Measurements from ENCODE around the gene ZDHHC11B.
"Not testable (repeated sequence)": the region's sequence is repeated elsewhere in the genome, so short reads cannot be mapped to it uniquely, and the experiment has no call there.

Gene ZDHHC11B

DNA sequence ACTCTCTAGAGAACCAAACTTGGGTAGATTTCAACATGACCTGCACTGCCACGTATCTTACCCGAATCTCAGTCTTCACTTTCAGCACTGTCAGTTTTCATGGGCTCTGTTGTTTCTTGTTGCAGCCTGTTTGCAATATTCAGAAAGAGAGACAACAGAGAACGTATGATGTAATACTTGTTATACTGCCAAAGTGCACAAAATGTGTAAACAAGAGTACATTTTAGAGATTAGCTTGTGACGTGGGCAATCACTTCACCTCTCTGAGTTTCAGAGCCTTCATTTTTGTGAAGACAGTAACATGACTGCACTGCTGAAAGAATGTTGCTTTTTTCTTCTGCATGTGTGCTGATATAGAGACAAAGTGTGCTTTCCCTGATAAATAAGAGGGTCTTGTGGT is 67.8 kb downstream of the ZDHHC11B start:
- not testable (repeated sequence) for DNase-seq (ENCODE audit: low read depth)

DNA sequence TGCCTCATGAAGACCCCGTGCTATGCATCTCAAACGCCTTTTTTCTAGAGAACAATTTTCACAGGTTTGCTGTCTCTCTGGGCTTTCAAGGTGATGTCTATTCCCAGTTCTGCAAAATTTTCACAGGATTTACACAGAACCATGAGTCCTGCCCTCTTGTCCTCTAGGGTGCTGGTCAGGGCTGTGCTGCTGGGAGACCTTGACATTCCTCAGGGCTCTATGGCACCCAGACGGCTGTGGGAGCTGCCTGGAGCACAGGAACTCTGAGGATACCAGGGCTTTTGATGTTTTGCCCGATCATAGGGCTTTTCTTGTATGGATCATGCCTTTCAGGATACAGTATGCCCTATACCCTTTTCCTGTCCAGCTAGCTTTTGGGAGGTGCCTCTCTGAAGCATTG is 68.9 kb downstream of the ZDHHC11B start:
- DNase-seq (ENCODE audit: low read depth) = not testable (repeated sequence)

DNA sequence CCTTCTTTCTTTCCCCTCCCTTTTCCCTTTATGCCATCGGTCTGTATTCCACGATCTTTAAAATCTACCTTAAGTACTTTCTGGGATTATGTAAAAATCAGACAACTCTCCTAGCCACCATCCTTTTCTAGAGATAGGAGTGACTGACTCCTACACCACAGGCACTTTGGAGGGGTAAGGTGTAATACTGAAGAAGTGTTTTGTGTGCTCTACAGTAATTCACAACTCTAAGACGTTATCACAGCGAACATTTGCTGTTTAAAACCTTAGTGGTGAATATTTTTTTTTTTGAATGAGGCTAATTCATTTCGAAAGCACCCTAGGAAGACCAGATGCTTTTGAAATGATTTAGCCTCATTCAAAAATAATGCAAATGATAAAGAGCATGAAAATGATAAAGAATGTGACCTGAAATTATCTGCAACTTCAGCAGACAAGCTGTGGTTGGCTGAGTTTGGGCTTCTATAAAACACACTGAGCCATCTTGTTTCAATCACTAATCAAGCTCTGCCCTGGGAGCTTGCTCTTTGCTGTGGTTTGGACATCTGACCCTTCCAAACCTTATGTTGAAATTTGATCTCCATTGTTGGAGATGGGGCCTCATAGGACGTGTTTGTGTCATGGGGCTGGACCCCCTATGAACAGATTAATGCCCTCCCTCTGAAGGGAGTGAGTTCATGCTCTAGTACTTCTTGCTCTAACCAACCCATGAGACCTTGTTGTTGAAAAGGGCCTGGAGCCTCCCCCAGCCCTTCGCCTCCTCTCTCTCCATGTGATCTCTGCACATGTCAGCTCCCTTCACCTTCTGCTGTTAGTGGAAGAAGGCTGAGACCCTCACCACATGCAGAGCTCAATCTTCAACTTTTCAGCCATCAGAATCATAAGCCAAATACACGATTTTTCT is 70.1 kb downstream of the ZDHHC11B start:
- not testable (repeated sequence) for DNase-seq (ENCODE audit: low read depth)

DNA sequence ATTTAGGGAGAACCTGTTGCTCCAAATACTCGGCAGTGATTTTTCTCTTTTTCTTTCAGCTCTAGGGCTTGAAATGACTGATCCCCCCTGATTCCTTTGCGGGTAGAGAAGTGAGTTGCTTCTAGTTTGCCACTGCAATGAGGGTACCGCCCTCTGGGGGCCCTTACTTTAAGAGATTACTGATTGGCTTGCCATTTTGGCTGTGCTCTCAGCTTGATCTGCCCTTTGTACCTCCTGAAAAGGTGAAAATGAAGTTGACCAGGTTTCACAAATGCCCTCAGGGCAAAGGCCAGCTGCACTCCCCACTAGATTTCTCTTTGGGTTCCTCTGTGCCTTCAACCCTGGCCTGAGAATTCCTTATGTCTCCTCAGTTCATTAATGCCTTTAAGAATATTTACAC is 70.8 kb downstream of the ZDHHC11B start:
- not testable (repeated sequence) for DNase-seq (ENCODE audit: low read depth)

DNA sequence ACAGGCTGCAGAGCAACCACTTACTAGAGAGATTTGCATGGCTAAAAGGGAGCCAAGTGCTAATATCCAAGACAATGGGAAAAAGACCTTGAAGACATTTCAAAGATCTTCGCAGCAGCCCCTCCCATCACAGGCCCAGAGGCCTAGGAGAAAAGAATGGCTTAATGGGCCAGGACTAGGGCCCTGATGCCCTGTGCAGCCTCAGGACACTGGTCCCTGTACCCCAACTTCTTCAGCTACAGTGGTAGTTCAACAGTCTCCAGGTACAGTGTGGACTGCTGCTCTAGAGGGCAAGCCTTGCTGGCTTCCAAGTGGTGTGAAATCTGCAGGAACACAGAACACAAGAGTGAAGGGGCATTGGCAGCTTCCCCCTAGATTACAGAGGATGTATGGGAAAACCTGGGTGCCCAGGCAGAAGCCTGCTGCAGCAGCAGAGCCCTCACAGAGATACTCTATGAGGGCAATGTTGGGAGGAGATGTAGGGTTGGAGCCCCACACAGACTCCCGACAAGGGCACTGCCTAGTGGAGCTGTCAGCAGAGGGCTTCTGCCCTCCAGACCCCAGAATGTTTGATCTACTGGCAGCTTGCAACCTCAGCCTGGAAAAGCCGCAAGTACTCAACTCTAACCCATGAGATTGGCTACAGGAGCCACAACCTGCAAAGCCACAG is 75.5 kb downstream of the ZDHHC11B start:
- not testable (repeated sequence) for DNase-seq (ENCODE audit: low read depth)

DNA sequence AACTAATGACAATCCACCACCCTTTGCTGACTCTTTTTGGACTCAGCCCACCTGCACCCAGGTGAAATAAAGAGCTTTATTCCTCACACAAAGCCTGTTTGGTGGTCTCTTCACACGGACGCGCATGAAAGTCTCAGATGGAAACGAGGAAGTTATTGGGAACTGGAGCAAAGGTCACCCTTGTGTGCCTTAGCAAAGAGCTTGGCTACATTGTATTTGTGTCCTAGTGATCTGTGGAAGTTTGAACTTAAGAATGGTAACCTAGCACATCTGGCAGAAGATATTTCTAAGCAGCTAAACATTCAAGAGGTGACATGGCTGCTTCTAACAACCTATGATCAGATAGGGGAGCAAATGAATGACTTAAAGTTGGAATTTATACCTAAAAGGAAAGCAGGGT is 76.2 kb downstream of the ZDHHC11B start:
- not testable (repeated sequence) for DNase-seq (ENCODE audit: low read depth)

DNA sequence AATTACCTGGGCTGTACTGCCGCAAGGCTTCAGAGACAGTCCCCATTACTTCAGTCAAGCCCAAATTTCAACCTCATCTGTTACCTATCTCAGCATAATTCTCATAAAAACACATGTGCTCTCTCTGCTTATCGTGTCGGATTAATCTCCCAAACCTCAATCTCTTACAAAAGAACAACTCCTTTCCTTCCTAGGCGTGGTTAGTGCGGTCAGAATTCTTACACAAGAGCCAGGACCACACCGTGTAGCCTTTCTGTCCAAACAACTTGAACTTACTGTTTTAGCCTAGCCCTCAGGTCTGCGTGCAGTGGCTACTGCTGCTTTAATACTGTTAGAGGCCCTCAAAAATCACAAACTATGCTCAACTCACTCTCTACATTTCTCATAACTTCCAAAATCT is 78.4 kb downstream of the ZDHHC11B start:
- DNase-seq (ENCODE audit: low read depth) = not testable (repeated sequence)

DNA sequence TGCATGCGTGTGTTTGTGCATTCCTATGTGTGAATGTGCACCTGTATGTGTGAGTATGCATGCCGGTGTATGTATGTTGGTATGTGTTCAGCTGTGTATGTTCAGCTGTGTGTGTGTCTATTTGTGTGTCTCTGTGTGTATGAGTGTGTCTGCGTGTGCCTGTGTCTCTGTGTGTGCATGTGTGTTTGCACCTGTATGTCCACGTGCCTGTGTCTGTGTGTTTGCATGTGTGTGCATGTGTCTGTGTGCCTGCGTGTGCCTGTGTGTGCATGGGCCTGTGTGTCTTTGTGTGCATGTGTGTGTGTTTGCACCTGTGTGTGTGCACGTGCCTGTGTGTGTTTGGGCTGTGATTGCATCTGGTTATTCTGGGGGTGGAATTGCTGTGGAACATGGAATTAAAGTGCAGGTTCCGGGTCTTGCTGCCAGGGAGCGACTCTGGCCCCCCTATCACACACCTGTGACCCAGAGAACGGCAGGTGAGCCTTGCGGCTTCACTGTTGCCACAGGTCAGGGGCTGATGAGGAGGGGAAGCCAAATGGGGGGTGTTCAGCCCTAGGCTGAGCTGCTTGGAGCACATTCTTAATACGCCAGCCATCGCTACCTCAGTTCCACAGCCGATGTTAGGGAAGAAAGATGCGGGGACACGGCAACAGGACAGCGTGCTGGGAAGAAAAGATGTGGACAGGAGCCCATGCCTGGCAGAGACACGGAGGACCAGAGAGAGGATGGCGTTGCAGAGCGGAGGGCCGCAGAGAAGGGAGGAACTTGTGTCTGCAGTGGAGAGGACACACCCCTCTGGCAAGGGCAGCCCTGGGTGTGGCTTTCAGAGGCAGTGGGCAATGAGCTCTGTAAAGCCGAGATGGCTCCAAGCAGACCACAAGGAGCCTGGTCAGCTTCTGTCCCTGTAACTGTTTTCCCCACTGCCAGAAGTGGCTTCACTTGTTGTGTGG is 87.5 kb downstream of the ZDHHC11B start:
- DNase-seq (ENCODE audit: low read depth) = not testable (repeated sequence)

DNA sequence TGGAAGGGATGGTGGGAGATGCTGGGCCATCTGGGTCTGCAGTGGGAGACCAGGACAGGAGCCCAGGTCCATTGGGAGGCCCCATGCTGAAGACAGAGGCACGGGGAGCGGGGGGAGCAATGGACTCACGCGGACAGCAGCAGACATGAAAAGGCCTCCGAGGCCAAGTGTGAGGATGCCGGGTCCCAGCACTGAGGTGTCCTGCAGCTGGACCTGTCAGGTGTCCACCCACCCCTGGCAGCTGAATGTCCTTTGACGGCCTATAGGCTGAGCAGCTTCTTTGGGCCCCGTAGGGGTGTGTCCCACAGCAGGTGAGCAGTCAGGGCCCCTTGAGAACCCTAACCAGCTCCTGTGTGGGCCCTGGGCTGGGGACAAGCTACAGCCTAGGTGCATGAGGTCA is 88.3 kb downstream of the ZDHHC11B start:
- DNase-seq (ENCODE audit: low read depth) = not testable (repeated sequence)

DNA sequence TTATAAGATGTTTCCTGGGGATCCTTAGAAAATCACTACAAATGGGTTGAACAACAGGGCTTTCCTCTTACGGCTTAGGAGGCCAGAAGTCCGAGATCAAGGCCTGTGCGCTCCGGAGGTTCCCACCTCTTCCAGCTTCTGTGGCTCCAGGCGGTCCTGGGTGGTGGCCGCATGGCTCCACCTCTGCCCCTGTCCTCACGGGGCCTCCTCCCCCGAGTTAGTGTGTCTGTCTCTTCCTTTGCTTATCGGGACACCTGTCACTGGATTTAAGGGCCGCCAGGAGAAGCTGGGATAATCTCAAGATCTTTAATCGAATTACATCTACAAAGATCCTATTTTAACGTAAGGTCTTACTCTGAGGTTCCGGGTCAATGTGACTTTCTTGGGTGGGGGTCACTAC is 89.1 kb downstream of the ZDHHC11B start:
- DNase-seq (ENCODE audit: low read depth) = not testable (repeated sequence)

DNA sequence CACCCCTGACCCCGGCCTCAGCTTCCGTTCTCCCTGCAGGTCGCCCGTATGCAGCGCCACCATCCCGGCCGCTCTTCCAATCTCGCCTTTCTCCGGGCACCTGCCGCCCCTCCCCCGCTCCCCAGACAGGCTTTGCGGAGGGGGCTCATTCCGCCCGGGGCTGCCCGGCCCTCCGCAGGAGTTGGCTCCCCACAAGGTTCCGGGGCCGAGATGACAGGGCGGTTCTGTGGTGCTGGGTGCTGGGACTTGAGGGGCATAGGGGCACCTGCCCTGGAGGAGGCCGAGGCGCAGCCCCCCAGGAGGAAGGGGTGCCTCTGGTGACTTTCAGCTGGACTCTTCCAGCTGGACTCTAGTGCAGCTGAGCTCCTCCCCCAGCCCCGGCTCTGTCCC is 90.5 kb downstream of the ZDHHC11B start:
- DNase-seq (ENCODE audit: low read depth) = not testable (repeated sequence)

DNA sequence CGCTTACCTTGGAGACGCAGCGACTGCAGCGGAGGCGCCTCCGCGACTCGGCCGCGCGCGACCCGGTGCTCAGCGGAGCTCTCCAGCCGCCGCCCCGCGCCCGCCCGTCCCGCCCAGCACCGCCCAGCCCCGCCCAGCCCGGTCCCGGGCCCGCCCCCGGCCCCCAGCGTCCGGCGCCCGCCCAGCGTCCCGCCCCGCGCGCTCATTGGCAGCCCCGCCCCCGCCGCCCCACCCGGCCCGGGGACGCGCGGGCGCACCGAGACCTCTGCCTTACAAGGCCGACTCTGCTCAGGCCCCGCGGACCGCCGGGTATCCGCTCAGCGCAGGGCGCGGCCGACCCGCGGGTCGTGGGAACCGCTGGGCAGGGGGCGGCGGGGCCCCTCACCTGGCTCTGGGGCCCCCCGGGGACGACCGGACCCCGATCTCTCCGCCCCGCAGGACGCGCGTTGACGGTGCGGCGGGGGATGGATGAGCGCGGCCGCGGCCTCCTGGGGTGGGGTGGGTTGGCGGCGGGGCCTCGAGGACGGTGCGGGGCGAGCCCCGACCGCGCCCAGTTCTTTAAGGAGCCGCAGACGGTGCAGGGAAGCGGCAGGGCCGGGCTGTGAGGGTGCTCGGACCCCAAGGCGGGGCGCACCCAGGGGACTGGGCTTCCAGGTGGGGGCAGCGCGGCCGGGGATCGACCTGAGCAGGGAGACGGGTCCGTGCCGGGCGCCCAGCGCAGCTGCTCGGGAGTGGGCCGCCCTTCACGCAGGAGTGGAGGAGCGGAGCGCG is 91.1 kb downstream of the ZDHHC11B start, which contains the start of gene TPPP:
TPPP (minus strand) TSS at position 82 of the 771 bp plus-strand sequence. CDS start 15,292 bp downstream, outside the sequence.
- DNase-seq (ENCODE audit: low read depth) = peak; percentile 63

DNA sequence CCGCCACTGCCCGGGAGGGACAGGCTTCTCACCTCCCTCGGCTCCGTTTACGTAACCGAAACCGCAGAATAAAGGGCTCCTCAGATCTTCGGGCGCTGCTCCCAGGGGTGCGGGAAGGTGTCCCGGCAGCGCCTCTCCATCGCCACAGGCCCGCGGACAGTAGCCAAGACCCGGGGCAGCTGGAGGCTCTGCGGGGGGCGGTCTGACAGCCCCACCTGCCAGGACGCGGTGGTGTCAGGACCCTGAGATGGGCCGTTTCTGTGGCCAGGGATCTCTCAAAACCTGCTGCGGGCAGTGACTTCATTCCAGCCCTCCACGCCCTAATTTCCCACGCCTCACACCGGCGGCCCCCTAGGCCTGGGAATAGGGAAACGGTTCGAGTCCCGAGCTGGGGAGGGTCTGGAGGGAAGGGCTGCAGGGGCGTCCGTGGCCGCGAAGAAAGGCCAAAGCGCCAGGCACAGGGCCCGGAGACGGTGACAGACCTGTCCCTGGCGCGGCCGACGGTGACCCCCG is 91.9 kb downstream of the ZDHHC11B start:
- not testable (repeated sequence) for DNase-seq (ENCODE audit: low read depth)

DNA sequence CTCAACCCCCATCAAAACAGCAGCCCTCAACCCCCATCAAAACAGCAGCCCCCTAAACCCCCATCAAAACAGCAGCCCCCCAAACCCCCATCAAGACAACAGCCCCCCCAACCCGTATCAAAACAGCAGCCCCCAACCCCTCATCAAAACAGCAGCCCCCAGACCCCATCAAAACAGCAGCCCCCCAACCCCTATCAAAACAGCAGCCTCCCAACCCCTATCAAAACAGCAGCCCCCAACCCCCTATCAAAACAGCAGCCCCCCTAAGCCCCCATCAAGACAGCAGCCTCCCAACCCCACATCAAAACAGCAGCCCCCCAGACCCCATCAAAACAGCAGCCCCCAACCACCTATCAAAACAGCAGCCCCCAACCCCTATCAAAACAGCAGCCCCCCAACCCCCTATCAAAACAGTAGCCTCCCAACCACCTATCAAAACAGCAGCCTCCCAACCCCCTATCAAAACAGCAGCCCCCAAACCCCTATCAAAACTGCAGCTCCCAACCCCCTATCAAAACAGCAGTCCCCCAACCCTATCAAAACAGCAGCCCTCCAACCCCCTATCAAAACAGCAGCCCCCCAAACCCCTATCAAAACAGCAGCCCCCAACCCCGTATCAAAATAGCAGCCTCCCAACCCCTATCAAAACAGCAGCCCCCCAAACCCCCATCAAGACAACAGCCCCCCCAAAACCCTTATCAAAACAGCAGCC is 92.6 kb downstream of the ZDHHC11B start:
- DNase-seq (ENCODE audit: low read depth) = no peak

DNA sequence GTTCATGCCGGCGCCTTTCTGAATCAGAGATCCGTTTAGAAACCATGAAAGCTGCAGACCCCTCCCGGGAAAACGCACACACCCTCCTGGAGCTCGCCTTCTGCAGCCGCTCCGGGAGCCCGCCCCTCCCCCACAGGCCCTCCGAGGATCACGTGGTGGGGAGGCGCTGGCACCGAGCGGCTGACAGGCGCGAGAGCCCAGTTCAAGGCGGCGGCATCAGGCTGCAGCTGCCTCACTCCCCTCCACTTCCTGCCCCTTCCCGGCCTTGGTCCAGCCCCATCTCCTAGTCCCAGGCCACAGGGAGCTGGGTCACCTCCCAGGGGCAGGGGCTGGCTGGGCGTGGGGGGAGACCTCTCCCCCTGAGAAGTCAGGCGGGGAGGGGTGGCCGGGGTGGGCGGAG is 93.5 kb downstream of the ZDHHC11B start:
- DNase-seq (ENCODE audit: low read depth) = not testable (repeated sequence)

DNA sequence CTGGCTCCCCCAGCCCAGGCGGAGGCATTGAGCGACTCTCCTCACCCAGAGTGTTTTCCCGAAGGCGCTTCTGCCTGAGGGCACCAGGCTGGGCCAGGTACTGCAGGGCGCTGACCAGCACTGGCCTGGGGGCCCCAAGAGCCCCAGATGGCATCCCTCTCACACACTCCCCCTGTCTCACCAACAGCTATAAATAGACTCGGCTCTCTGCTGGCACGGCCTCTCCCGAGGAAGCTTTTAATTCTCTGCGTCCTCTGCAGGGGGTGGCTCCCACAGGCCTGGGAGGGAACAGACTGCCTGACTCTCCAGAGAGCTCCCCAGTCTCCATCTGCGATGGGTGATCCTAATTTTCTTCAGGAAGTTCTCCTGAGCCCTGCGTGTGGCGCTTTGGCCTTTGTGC is 94.2 kb downstream of the ZDHHC11B start:
- not testable (repeated sequence) for DNase-seq (ENCODE audit: low read depth)

DNA sequence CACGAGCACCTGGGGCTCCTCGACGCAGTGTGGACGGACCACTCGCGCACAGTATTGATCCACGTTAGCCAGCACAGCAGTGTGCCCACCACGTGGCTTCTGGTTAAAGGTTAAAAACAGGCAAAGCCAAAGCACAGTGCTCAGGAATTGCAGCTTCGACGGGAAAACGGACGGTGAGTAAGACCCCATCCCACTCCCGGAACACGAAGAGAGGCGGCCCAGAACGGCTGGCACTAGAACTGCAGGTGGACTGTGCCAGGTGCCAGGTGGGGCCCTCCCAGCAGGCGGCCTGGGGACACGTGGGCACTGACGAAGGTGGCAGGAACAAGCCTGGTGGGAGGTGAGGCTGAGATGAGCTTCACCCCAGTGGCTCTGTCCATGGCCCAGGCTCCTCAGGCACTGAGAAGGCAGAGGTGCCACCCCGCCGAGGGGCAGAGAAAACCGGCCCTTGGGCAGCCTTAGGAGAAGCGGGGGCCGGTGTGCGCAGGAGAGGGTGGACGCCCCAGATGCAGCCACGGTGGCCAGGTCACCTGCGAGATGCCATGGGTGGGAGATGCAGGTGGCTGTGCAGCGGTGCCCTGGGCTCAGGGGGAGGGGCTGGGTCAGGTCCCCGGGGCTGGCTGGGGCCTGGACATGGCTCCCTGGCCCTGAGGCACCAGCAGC is 96.0 kb downstream of the ZDHHC11B start:
- not testable (repeated sequence) for DNase-seq (ENCODE audit: low read depth)

DNA sequence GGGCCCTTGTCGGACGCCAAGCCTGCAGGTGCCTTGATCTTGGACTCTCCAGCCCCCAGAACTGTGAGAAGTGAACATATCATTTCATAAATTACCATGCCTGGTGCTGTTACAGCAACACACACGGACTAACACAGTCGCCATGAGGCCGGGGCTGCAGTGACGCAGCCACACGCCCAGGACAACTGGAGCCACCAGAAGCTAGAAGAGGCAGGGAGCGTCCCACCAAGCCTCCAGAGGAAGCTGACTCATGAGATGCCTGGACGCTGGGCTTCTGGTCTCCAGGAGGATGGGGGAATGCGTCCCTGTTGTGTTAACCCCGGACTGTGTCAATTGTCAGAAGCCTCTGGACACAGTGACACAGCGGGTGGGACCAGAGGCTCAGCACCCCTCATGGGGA is 97.6 kb downstream of the ZDHHC11B start:
- DNase-seq (ENCODE audit: low read depth) = not testable (repeated sequence)

DNA sequence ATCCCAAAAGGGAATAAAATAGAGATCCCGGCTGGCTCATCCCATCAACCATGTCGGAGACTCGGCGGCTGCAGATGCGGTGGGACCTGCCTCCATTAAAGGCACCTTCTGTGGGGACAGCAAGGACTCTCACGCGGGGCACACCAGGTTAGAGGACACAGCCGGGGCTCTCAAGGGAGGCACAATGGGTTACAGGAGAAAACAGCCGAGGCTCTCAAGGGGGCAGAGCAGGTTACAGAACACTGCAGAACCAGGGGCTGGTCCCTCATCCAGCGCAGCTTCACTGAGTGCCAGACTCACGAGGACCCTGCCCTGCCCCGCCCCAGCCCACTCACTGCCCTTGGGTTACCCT is 98.4 kb downstream of the ZDHHC11B start:
- not testable (repeated sequence) for DNase-seq (ENCODE audit: low read depth)

Measured in stimulated activated CD4-positive, alpha-beta T cell treated with anti-CD3 and anti-CD28 coated beads, Interleukin-2, amount 100 ng/mL, for 4 hours (primary cell).